Neural progenitor cell (in vitro differentiated cells): Measurements from ENCODE around the gene TGM6.
"Not testable (repeated sequence)": the region's sequence is repeated elsewhere in the genome, so short reads cannot be mapped to it uniquely, and the experiment has no call there.

Experiments
- CTCF ChIP-seq: fragments of 200-600 bp; sonication (generic); IDR thresholded peaks from 2 replicates; pipeline ENCODE4 v1.5.1; 2017; ENCODE audit warnings: antibody characterized with exemption, mild to moderate bottlenecking
- EZH2 ChIP-seq: fragments of 200-600 bp; sonication (generic); IDR thresholded peaks from 2 replicates; pipeline ENCODE4 v1.6.1; 2017; ENCODE audit warnings: antibody characterized with exemption, mild to moderate bottlenecking, moderate library complexity

GRCh38 chr20:2407355-2407754, 26.7 kb downstream of the TGM6 start:
- not testable (repeated sequence) for TF ChIP-seq CTCF, EZH2
